Ishikawa (cell line): ENCODE data around the gene CBX8.

Experiments used
- EGR1 ChIP-seq: IDR thresholded peaks from 2 replicates; pipeline ENCODE4 v1.6.1; 2012
- EP300 ChIP-seq: IDR thresholded peaks from 2 replicates; pipeline ENCODE4 v1.6.1; 2012; ENCODE audit warnings: borderline replicate concordance
- FOXM1 ChIP-seq: IDR thresholded peaks from 2 replicates; pipeline ENCODE4 v1.6.1; 2012; ENCODE audit warnings: low read depth, borderline replicate concordance
- MAX ChIP-seq: IDR thresholded peaks from 2 replicates; pipeline ENCODE4 v1.6.1; 2012
- NFIC ChIP-seq: IDR thresholded peaks from 2 replicates; pipeline ENCODE4 v1.6.1; 2012
- TAF1 ChIP-seq: IDR thresholded peaks from 2 replicates; pipeline ENCODE4 v1.6.1; 2012; ENCODE audit warnings: low read depth, mild to moderate bottlenecking
- TEAD4 ChIP-seq: IDR thresholded peaks from 2 replicates; pipeline ENCODE4 v1.6.1; 2012
- ZBTB7A ChIP-seq: IDR thresholded peaks from 2 replicates; pipeline ENCODE4 v1.6.1; 2012; ENCODE audit warnings: low read depth
- TF ChIP-seq, protein P1 (sequence below): IDR thresholded peaks from 2 replicates; pipeline ENCODE4 v1.6.1; 2012; ENCODE audit warnings: low read depth, mild to moderate bottlenecking

DNA sequence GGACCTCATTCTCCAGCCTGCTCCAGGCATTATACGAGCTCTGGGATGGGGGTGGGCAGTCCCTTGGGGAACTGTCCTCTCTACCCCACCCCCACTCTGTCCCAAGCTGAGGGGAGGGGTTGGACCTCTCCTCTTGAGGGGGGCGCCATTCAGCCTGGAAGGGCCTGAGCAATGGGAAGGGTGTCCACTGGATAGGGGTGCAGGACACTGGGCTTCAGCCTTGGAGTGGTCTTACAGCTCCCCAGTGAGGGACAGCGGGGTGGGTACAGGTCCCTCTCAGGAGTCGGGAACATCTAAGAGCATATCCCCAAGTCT lies 9.5 kb upstream of the CBX8 start:
- TF ChIP-seq, protein P1, sequence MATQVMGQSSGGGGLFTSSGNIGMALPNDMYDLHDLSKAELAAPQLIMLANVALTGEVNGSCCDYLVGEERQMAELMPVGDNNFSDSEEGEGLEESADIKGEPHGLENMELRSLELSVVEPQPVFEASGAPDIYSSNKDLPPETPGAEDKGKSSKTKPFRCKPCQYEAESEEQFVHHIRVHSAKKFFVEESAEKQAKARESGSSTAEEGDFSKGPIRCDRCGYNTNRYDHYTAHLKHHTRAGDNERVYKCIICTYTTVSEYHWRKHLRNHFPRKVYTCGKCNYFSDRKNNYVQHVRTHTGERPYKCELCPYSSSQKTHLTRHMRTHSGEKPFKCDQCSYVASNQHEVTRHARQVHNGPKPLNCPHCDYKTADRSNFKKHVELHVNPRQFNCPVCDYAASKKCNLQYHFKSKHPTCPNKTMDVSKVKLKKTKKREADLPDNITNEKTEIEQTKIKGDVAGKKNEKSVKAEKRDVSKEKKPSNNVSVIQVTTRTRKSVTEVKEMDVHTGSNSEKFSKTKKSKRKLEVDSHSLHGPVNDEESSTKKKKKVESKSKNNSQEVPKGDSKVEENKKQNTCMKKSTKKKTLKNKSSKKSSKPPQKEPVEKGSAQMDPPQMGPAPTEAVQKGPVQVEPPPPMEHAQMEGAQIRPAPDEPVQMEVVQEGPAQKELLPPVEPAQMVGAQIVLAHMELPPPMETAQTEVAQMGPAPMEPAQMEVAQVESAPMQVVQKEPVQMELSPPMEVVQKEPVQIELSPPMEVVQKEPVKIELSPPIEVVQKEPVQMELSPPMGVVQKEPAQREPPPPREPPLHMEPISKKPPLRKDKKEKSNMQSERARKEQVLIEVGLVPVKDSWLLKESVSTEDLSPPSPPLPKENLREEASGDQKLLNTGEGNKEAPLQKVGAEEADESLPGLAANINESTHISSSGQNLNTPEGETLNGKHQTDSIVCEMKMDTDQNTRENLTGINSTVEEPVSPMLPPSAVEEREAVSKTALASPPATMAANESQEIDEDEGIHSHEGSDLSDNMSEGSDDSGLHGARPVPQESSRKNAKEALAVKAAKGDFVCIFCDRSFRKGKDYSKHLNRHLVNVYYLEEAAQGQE: no peak
- TF ChIP-seq EP300 (no peak), MAX (no peak), ZBTB7A (no peak), TEAD4 (no peak), NFIC (no peak), EGR1 (no peak), FOXM1 (no peak), TAF1 (no peak)
